Skeletal muscle satellite cell (primary cell): Measurements from ENCODE around the gene OR1F1.

Source experiments
- H3K27me3 ChIP-seq: 2 replicates; pipeline ENCODE4 v1.7.0; 2013; ENCODE audit warnings: low read length; ENCODE audit not compliant: control insufficient read depth, insufficient read depth
- H3K36me3 ChIP-seq: 2 replicates; pipeline ENCODE4 v1.7.0; 2013; ENCODE audit warnings: mild to moderate bottlenecking, control low read depth, low read length; ENCODE audit not compliant: insufficient read depth
- H3K4me1 ChIP-seq: 2 replicates; pipeline ENCODE4 v1.7.0; 2013; ENCODE audit warnings: low read length; ENCODE audit not compliant: control insufficient read depth, insufficient read depth
- H3K4me2 ChIP-seq: 2 replicates; pipeline ENCODE4 v1.7.0; 2013; ENCODE audit warnings: mild to moderate bottlenecking, low read length
- H3K4me3 ChIP-seq: 2 replicates; pipeline ENCODE4 v1.7.0; 2013; ENCODE audit warnings: low read length
- H3K9ac ChIP-seq: 2 replicates; pipeline ENCODE4 v1.7.0; 2013; ENCODE audit warnings: mild to moderate bottlenecking, low read depth, low read length, moderate library complexity
- H3K9me3 ChIP-seq: replicated peaks from 2 replicates; pipeline ENCODE4 v1.7.0; 2013; ENCODE audit warnings: mild to moderate bottlenecking, control low read depth, low read length

The OR1F1 gene

DNA sequence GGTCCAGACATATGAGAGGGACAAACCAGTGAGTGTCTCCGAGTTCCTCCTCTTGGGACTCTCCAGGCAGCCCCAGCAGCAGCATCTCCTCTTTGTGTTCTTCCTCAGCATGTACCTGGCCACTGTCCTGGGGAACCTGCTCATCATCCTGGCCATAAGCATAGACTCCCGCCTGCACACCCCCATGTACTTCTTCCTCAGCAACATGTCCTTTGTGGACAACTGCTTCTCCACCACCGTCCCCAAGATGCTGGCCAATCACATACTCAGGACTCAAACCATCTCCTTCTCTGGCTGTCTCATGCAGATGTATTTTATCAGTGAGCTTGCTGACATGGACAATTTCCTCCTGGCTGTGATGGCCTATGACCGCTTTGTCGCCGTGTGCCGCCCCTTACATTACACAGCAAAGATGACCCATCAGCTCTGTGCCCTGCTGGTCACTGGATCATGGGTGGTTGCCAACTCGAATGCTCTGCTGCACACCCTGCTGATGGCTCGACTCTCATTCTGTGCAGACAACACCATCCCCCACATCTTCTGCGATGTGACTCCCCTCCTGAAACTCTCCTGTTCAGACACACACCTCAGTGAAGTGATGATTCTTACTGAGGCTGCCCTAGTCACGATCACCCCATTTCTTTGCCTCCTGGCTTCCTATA is 27.7 kb downstream of the OR1F1 start:
- peaks cover 14% of the 10 kb centered on the region for H3K4me1 ChIP-seq
- no peak overlapping the region for H3K4me3 ChIP-seq
- H3K36me3 ChIP-seq: no peaks in the 10 kb centered on the region
- peak overlapping the region; percentile 28 for H3K4me2 ChIP-seq
- no peaks in the 10 kb centered on the region for H3K27me3 ChIP-seq
- peak overlapping the region; percentile 31 for H3K9ac ChIP-seq
- H3K9me3 ChIP-seq: no peaks in the 10 kb centered on the region

GRCh38 chr16:3216263-3216640 is 28.2 kb downstream of the OR1F1 start:
- Histone ChIP-seq H3K4me2 (no peak overlapping the region), H3K4me1 (peaks cover 14% of the 10 kb centered on the region), H3K36me3 (no peaks in the 10 kb centered on the region), H3K9me3 (no peaks in the 10 kb centered on the region), H3K9ac (no peak overlapping the region), H3K27me3 (no peaks in the 10 kb centered on the region), H3K4me3 (no peak overlapping the region)

GRCh38 chr16:3220839-3221238 is 32.8 kb downstream of the OR1F1 start:
- Histone ChIP-seq H3K36me3 (peaks cover 34% of the 10 kb centered on the region), H3K27me3 (no peaks in the 10 kb centered on the region), H3K4me2 (no peak overlapping the region), H3K9ac (no peak overlapping the region), H3K4me3 (no peak overlapping the region), H3K4me1 (no peaks in the 10 kb centered on the region), H3K9me3 (peaks cover 29% of the 10 kb centered on the region)

- H3K36me3 ChIP-seq: peaks cover 55% of the 10 kb centered on the region
- H3K4me3 ChIP-seq: no peak overlapping the region
- H3K27me3 ChIP-seq: no peaks in the 10 kb centered on the region
- no peak overlapping the region for H3K4me2 ChIP-seq
- no peaks in the 10 kb centered on the region for H3K4me1 ChIP-seq
- no peak overlapping the region for H3K9ac ChIP-seq
- peaks cover 36% of the 10 kb centered on the region for H3K9me3 ChIP-seq
These were observed 36.0 kb downstream of the OR1F1 start for GRCh38 chr16:3223913-3224515.

DNA sequence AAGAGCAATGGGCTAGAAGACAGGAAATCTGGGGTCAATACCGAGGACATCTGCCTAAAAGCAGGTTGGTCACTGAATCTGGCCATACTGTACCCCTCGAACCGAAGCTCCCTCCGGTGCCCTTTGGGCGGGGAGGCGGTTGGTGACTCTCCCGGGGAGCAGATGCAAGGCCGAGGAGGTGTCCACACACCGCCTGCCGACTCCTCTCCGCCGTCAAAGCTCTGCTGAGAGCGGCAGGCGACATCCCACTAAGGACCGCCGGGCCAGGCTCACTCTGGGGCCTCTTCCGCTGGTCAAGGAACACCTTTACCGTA is 46.5 kb downstream of the OR1F1 start:
- Histone ChIP-seq H3K36me3 (peaks cover 29% of the 10 kb centered on the region), H3K9ac (peak overlapping the region; percentile 90), H3K4me2 (peak overlapping the region; percentile 87), H3K9me3 (no peaks in the 10 kb centered on the region), H3K4me1 (peaks cover 12% of the 10 kb centered on the region), H3K4me3 (peak overlapping the region; percentile 84), H3K27me3 (no peaks in the 10 kb centered on the region)

- H3K4me1 ChIP-seq: peaks cover 12% of the 10 kb centered on the region
- no peaks in the 10 kb centered on the region for H3K9me3 ChIP-seq
- peaks cover under 1% of the 10 kb centered on the region for H3K27me3 ChIP-seq
- peaks cover 29% of the 10 kb centered on the region for H3K36me3 ChIP-seq
- H3K9ac ChIP-seq: peak within 1 kb of the TSS; percentile 90
- peak within 1 kb of the TSS; percentile 87 for H3K4me2 ChIP-seq
- peak within 1 kb of the TSS; percentile 84 for H3K4me3 ChIP-seq
These were observed 47.0 kb downstream of the OR1F1 start, which contains the start of gene ZNF200 for GRCh38 chr16:3234857-3235561. Gene ZNF200 (minus strand): TSS chr16:3235158. CDS start chr16:3233755, 1,403 bp downstream.

DNA sequence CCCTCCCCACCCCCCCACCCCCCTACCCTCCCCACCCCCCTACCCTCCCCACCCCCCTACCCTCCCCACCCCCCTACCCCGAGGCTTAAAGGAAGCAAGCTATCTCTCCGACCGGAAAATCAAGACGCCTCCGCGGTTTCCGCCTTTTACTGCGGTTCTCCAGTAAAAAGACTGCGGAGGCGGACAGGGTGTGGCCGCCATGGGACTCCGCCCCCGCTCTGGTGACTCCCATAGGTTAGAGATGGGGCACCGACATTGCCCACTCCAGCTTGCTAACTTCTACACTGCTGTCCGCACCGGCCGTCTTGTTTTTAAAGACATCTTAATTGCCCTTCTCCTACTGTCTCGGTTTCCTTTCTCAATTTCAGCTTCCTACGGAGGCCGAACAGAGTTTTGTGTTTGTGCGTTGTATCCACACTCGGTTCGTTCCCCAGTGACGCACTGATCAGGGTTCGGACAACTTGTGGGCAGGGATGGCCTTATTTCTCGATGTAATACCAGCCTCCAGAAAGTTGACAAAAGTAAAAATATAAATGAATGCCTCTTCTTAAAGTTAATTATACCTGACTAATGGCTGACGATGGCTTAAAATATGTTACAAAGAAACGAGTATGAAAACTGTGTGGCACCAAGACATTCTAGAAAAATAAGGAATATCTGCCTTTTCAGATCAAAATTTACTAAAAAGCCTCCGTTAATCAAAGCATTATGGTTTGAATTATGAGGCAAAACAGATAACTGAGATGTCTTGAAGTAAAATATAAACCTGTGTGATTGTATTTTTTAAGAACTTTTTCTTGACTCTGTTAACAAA is 48.1 kb downstream of the OR1F1 start:
- peaks cover 4% of the 10 kb centered on the region for H3K27me3 ChIP-seq
- H3K9ac ChIP-seq: no peak overlapping the region
- H3K4me2 ChIP-seq: no peak overlapping the region
- H3K9me3 ChIP-seq: no peaks in the 10 kb centered on the region
- peaks cover 21% of the 10 kb centered on the region for H3K36me3 ChIP-seq
- H3K4me1 ChIP-seq: peaks cover 12% of the 10 kb centered on the region
- H3K4me3 ChIP-seq: no peak overlapping the region

- Histone ChIP-seq H3K4me3 (no peak overlapping the region), H3K27me3 (peaks cover 27% of the 10 kb centered on the region), H3K9me3 (no peaks in the 10 kb centered on the region), H3K4me1 (no peaks in the 10 kb centered on the region), H3K4me2 (no peak overlapping the region), H3K36me3 (no peaks in the 10 kb centered on the region), H3K9ac (no peak overlapping the region)
These were observed 53.8 kb downstream of the OR1F1 start for GRCh38 chr16:3241761-3242160.

- Histone ChIP-seq H3K4me3 (no peak overlapping the region), H3K4me1 (no peaks in the 10 kb centered on the region), H3K9ac (no peak overlapping the region), H3K36me3 (no peaks in the 10 kb centered on the region), H3K27me3 (peaks cover 27% of the 10 kb centered on the region), H3K4me2 (no peak overlapping the region), H3K9me3 (no peaks in the 10 kb centered on the region)
These were observed 54.7 kb downstream of the OR1F1 start for GRCh38 chr16:3242709-3243108.

GRCh38 chr16:3243882-3244281 is 55.9 kb downstream of the OR1F1 start:
- H3K9ac ChIP-seq: no peak overlapping the region
- no peaks in the 10 kb centered on the region for H3K9me3 ChIP-seq
- peaks cover 27% of the 10 kb centered on the region for H3K27me3 ChIP-seq
- H3K4me3 ChIP-seq: no peak overlapping the region
- no peak overlapping the region for H3K4me2 ChIP-seq
- no peaks in the 10 kb centered on the region for H3K36me3 ChIP-seq
- H3K4me1 ChIP-seq: no peaks in the 10 kb centered on the region

DNA sequence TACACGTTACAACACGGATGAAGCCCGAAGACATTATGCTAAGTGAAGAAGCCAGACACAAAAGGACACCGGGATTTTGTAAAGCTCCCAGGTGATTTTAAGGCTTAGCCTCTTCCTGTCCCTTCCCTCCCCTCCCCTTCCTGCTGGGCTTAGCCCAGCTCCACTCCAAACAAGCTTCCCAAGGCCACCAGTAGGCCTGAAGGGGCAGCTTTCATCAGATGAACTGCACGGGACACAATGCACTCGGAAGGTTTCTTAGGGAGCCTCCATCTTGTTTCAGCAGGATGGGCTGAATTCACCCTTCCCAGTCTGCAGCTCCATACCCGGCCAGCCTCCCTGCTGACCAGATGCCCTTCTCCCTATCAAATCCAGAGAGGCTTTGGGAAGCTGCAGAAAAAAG is 58.0 kb downstream of the OR1F1 start:
- Histone ChIP-seq H3K4me3 (no peak overlapping the region), H3K36me3 (no peaks in the 10 kb centered on the region), H3K27me3 (peaks cover 23% of the 10 kb centered on the region), H3K4me2 (no peak overlapping the region), H3K9me3 (no peaks in the 10 kb centered on the region), H3K4me1 (no peaks in the 10 kb centered on the region), H3K9ac (no peak overlapping the region)
